HG03520 (cell line): ENCODE data around the gene C12orf75.
"Not testable (repeated sequence)": the region's sequence is repeated elsewhere in the genome, so short reads cannot be mapped to it uniquely, and the experiment has no call there.

ENCODE experiments used
- ATAC-seq: cut with Tn5 transposase; IDR thresholded peaks from one replicate; pipeline ENCODE4 v1.9.1; 2021; ENCODE audit warnings: mild to moderate bottlenecking, moderate library complexity; ENCODE audit not compliant: unreplicated experiment

The C12orf75 gene

DNA sequence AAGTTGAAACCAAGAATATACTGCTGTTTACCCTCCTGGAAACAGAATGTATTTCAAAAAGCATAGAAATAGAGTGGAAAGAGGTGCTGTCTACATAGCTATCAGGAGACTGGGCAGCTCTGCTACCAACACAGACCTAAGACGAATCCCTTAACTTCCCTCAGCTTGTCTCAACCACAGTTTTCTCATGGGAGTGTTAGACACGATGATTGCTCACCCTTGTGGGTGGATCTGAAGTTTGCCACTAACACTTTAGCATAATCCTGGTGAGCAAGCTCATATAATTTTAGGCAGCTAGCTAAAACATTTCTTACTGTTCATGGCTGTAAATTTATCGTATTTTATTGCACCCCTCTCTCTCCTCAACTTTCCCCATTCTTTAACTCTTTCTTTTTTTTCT is 38.5 kb downstream of the C12orf75 start:
- no peak for ATAC-seq

DNA sequence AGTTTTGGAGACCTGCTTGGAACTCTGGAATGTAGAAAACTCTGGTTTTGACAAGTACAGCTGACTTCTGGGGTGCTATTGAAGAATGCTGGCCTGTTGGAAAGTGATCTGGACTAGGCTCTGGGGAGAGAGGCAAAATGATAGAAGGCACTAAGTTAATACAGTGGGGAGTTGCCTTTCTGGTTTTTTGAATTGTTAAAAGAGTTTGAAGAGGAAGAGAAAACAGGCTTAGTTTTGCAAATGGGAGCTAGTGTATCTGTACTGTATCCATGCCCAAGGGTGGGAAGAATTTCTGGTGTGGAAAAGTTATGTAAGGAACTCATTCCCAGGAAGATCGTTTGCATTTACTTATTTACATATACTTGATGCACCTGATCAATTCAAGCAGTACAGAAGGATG is 43.8 kb downstream of the C12orf75 start:
- no peak for ATAC-seq

DNA sequence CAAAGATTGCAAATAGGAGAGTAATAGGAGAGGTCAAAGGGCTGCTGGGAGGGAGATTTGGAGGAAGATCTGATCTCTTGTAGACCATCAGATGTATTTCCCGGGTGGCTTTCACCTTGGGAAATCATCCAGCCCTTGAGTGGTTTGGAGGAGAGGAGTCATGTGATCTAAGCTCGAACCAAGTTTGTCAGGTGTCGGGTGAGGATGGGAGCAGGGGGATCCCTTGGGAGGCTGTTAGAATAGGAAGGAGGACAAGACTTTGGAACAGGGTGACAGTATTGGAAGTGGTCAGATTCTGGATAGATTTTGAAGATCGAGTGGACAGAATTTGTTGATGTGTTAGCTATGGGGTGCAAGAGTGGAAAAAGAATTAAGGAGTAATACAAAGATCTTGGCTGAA is 46.6 kb downstream of the C12orf75 start:
- no peak for ATAC-seq

DNA sequence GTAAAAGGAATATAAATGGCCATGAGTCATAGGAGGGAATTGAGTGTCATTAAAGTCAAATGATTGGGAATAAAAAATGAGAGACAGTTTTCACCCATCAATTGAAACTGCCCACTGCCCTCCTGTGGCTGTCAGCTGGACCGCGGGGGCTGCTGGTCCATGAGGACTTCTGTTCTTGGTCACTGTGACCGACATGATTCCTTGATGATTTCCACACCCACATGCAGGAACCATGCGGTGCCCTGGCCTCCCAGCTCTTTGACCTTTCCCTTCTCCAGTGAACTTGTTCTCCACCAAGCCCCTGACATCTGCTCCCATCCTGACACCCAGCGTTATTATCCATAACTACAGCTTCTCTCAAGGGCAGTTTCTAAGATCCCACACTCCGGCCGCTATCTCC is 48.4 kb downstream of the C12orf75 start:
- ATAC-seq = no peak

DNA sequence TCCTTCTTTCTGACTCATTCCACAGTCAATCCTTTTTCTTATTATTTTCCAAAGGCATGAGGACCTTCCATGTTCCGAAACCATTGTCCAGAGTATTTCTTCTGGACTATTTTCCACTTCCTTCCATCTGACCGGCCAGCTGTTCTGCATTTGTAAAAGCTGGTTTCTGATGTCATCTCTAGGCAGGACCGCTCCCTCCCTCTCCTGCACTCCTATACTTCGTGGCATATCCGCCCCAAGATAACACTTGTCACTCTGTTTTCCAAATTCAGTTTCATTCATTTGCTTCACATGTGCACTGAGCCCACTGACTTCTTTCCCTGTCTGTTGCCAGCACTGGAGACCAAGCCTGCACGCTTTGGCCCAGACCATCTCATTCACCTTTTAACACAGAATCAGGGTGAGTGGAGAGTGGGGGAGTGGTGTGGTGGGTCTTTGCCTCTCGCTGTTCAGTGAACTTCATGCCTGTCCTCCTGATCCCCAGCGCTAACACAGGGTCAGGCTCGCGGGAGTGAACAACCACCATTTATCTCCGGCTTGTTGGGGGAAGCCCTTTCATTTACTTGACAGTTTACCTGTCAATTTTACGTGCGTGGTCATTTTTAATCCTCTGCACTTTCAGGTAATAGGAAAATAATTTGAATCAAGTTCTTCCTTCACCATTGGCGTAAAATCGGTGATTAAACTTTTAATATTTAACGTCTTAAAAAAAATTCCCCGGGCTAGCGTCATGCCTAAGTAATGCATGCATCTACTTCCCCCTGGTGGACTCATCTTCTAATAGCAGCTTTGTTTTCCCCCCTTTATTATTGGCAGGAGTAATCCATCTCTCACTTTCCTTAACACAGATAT is 52.5 kb downstream of the C12orf75 start:
- no peak for ATAC-seq

DNA sequence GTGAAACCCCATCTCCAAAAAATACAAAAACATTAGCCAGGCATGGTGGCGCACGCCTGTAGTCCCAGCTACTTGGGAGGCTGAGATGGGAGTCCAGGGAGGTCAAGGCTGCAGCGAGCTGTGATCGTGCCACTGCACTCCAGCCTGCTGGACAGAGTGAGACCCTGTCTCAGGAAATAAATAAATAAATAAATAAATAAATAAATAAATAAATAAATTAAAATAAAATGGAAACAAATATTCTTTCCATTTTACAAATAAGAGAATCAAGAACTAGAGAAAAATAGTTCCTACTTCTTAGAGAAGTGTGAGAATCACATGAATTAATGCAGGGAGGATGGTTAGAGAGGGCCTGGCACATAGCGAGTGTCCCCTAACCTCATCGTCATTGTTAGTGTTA is 53.7 kb downstream of the C12orf75 start:
- ATAC-seq = no peak

DNA sequence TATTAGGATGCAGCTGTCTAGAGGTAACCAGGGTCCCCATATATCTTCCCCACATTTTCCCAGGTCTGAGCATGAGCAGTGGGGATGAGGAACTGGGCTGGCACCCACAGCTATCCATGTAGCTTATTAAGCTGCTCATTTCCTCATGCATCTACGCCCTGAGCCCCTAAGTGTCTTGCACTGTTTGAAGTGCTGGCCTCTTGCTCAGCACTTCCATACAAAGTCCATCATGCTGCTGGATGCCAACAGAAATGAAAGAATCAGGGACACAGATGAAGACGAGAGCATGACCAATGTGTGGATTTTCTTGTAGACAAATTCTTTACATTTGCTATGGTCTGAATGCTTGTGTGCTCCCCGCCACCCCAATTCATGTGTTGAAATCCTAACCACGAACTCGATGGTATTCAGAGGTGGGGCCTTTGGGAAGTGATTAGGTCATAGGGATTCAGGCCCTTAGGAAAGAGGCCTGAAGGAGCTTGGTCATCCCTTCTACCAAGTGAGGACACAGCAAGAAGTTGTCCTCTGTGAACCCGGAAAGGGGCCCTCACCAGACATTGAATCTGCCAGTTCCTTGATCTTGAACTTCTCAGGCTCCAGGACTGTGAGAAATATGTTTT is 54.5 kb downstream of the C12orf75 start:
- ATAC-seq = no peak

DNA sequence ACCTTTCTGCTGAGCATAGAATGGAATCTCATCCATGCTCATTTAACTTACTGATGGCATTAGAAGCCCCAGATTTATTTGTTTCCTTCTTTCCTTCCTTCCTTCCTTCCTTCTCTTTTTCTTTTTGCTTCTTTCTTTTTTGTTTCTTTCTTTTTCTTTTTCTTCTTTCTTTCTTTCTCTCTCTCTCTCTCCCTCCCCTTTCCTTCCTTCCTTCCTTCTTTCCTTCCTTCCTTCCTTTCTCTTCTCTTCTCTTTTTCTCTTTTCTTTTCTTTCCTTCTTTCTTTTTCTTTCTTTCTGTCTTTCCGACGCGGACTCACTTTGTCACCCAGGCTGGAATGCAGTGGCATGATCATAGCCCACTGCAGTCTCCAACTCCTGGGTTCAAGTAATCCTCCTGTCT is 55.9 kb downstream of the C12orf75 start:
- ATAC-seq = no peak

DNA sequence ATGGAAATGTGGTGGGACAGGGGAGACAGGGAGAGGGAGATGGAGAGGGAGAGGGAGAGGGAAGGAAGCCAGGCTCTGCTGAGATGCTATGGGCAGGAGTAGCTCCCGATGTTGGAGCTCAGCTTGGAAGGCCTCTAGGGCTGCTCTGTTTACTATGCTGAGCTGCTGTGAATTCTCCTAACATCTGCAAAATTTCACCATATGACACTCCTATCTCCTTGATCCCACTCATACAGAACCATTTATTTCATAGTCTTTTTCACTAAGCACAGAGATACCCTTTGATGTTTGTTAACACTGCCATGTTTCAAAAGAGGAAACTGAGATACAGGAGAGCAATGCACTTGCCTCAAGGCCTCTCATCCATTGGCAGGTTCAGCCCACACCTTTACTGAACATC is 60.7 kb downstream of the C12orf75 start:
- ATAC-seq = no peak

DNA sequence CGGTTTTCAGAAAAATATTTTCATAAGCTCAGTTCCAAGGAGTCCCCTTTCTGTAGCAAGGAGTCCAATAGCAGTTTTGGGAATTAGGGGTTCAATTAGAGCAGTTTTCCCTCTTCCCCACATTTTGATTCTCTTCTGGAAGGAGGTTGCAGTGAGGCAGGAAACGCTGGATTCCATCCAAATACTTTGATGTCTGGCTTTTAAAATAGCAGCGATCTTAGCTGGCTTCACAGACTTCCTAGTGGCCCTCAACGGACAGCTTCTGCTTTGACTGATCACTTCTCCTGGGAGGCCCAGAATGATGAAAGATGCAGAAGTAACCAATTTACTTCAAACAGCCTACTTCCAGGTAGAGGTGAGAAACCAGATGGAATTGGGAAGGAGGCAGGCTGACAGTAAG is 63.1 kb downstream of the C12orf75 start:
- no peak for ATAC-seq

DNA sequence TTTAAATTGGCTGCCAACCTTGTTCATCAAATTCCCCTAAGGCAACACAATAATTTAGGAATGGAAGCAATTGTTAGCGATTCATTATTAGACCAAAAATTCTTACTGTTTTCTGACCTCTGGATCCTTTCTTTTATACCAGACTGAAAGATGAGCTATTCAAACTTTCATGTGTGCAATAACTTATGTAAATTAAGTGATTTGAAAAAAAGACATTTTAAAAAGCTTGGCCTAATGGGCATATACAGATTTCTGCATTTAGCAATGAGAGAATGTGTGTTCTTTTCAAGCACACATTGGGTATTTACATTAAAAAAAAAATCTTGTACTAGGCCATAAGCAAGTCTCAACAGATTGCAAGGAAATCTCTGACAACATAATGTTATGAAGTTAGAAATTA is 65.5 kb downstream of the C12orf75 start:
- ATAC-seq = no peak

DNA sequence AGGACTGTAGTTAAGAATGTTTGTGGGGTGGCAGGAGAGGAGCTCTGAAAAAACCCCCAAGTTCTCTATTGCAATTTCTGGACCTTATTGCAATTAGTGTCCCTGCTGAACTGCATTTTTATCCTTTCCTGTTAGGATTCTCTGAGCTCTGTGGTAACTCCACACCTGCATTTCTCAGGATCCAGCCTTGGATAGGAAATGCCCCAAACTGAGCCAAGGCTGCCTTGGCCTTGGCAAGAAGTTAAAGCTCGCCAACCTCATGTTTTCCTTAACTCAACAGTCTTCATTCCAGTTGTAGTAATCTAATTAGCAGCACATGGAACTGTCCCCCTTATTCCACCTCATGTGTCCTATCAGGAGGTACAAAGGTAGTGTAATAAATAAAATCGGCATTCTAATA is 66.5 kb downstream of the C12orf75 start:
- no peak for ATAC-seq

DNA sequence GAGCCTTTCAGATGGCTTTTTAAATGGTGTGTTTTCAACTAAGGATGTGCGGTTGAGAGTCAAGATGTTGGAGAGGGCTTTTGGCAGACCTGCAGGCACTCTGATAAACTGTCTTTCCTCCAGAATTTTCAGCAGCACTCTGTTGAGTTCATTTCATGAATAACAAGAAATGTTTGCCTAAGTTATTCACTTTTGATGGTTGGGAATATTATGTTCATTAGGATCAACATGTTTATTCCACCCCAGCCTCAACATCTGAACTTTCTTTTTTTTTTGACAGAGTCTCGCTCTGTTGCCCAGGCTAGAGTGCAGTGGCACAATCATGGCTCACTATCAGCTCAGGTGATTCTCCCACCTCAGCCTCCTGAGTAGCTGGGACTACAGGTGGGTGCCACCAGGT is 68.4 kb downstream of the C12orf75 start:
- no peak for ATAC-seq

DNA sequence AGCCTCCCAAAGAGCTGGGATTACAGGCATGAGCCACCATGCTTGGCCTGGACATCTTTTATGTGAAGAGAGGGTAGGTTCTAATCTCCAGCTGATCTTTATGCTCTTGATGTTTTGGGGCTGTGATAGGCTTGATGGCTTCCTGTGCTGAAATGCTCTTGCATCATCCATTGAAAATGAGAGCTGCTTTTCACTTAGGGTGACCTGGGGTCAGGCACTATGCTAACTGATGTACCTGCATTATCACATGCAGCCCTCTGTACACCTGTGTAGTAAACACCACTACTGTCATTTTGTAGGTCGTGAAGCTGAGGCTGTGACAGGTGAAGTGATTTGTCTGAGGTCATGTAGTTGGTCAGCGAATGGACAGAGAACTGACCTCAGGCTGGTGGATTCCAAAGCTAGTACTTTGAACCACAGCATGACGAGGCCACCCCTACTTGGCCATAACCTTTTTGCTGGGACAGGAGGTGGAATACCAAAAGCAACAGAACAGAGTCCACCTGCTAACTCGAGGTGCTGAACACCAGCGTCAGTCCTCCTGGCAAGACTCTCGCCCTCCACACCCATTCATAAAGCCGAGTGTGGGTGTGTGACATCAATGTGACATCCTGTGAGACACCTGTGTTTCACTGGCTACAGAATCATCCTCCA is 69.1 kb downstream of the C12orf75 start:
- ATAC-seq = no peak

DNA sequence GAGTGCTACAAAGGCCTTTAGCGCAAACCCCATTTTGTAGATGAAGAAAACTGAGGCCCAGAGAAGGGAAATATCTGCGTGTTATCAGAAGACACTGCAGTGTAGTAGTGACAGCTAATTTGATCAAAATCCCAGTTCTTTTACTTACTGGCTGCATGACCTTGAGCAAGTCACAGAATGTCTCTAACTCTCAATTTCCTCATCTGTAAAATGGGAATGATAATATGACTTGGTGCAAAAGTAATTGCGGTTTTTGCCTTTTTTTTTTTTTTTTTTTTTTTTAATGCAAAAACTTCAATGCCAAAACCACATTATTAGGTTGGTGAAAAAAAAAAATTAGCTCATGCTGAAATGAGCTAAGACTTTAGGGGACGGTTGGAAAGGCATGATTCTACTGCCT is 69.7 kb downstream of the C12orf75 start:
- ATAC-seq = no peak

DNA sequence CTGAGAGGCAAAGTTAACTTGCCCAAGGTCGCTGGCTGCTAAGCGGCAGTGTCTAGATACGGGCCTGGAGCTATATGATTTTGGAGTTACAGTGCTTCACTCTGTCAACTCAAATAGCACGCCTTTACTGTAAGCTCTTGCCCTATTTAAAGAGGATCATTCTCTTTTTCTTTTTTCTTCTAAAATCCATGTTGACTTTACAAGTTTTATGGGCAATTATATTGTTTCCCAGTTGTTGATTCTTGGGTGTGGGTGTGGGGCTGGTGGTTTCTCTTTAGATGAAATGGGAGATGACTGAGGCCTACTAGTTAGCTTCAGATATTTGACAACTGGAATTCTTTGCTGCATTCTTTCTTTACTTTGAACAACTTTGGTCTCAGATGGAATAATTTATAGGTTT is 70.7 kb downstream of the C12orf75 start:
- no peak for ATAC-seq

DNA sequence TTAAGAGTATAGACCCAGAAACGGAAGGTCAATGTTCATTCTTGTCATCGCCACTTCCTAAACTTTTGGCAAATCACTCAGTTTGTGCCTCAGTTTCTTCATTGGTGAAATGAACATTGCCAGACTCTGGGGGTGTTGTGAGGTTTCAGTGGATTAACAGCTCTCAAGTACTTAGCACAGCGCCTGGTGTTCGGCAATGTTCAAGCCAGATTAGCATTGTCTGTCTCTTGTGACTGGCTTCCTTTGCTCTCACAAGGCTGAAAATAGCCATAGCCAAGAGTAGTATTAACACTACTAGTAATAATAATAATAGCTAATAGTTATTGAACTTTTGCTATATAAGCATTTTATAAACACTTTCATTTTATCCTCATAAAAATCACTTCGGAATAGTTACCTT is 71.9 kb downstream of the C12orf75 start:
- ATAC-seq = no peak

DNA sequence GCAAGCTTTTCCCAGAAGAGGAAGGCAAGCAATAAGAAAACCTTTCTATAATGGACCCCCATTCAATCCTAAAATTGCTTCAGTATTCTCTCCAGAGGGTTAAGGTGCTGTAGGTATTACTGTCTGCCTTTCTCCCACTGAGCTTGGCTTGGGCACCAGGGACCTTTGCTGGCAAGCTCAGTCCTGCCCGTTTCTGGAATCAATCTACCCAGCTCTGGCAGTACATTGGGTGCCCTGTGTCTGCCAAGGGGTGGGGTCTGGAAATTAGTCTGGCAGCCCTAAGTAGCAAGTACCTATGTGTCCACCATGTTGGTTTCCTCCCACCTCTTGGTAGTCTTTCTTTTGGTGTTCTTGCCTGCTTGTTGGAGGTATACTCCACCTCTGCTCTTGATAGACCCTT is 72.6 kb downstream of the C12orf75 start:
- ATAC-seq = no peak

DNA sequence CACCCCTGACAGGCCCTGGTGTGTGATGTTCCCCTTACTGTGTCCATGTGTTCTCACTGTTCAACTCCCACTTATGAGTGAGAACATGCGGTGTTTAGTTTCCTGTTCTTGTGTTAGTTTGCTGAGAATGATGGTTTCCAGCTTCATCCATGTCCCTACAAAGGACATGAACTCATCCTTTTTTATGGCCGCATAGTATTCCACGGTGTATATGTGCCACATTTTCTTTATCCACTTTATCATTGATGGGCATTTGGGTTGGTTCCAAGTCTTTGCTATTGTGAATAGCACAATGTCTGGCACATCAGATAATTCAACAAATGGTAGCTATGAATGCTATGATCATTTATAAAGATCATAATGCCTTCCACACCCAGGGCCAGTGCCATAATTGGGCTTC is 73.6 kb downstream of the C12orf75 start:
- not testable (repeated sequence) for ATAC-seq

DNA sequence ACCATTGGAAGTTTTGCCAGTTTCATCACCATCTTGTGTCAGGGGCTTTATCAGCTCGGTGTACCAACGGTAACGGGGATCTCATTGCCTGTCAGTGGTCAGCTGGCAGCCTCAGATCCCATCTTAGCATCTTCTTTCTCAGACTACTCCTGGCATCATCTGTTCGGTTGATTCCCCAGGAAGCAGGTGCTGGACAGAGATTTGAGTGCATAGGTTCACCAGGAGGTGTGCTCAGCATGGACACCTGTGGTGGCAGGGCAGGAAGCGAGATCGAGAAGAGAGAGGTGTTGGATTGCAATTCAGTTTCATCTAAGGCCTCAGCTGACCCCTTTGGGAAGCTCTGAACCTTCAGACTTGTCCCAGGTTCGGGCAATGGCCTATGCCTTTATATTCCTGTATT is 76.0 kb downstream of the C12orf75 start:
- no peak for ATAC-seq

DNA sequence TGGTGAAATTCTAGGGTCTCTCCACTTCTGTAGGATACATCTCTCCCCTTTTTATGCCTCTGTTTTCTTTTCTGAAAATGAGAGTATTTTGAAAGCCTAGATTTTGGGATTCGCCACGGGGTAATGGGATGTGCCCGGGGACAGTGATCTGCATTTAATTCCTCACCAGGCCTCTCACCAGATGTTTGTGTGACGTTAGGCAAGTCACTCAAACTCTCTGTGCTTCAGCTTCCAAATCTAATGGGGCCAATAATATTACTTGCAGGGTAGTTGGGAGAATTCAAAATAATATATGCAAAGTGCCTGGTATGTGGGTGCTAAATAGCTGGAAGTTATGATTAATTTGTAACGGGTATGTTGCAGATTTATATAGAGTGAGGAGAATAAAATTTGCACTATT is 78.8 kb downstream of the C12orf75 start:
- ATAC-seq = no peak

DNA sequence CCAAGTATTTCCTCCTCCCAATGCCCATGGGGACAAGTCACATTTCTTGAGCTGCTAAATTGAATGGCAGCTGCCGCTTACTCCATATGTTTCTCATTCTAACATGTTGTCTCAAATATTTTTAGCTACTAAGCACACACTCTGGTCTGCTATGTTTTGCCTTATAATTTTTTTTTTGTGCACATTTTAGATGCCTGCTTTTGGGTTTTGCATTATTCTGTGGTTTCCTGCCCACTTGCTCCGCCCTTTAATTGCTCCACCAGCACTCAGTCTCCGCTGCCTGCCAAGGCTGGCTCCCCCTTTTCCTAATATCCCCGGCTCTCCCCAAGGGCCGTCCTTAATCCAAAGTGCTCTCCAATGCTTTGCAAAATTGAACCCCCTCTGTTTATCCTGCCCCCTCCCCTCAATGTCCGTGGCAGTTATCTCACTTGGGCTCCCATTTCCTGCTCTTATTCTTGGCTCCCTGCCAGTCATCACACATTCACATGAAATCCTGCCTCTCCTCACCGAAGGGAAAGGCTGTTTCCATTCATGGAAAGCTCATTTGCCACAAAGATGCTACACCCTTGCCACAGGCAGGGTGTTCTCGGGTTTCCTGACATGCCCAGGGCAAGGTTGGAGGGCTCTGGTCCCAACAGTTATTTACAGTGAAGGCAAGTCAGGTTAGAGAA is 79.4 kb downstream of the C12orf75 start:
- ATAC-seq = no peak
